AG08396 (cell line): Measurements from ENCODE around the gene HSPA12A.

Experiments
- DNase-seq: peaks from one replicate; pipeline ENCODE4 v3.0.0; 2012; ENCODE audit warnings: low spot score, mixed read lengths

The HSPA12A gene

GRCh38 chr10:116627386-116627933 is 114.9 kb downstream of the HSPA12A start:
- peak; percentile 48 for DNase-seq

DNA sequence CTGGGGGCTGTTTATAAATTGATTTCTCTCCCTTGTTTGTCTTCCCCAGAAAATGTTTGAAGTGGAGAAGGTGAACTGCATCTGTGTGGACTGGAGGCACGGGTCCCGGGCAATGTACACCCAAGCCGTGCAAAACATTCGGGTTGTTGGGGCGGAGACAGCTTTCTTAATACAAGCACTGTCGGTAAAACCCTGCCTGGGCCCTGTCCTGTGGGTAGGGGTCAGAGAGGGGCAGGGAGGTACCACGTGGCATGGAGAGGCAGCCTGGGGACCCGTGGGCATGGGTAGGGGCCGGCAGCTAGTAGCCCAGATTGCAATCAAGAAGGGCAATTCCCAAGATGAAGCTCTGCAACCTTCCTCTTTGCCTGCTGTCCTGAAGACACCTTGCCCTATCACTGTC is 115.6 kb downstream of the HSPA12A start:
- DNase-seq = no peak

GRCh38 chr10:116625845-116626244 is 116.5 kb downstream of the HSPA12A start:
- DNase-seq = no peak

- no peak for DNase-seq
These were observed 120.3 kb downstream of the HSPA12A start for GRCh38 chr10:116621934-116622655.

GRCh38 chr10:116621476-116621875 is 120.9 kb downstream of the HSPA12A start:
- DNase-seq = no peak
